BJ (cell line): ENCODE measurements around the gene LIMK1. TPM values are rescaled to one million over a fixed set of nuclear protein-coding genes. Genes with fewer than 3 reads are reported as not detected.
A peak's percentile ranks its signal among the peaks of the same experiment; 100 is the strongest.
"Not testable (repeated sequence)": the region's sequence is repeated elsewhere in the genome, so short reads cannot be mapped to it uniquely, and the experiment has no call there.

ENCODE experiments used
- CTCF ChIA-PET: fragments of 350-600 bp; formaldehyde crosslinking; extraction: SDS; loops from one replicate; lab custom pipeline; 2021; ENCODE audit warnings: antibody characterized with exemption, inconsistent platforms; lab: Yijun Ruan, JAX
- POLR2A ChIA-PET: fragments of 300-600 bp; sonication (Branson Sonifier 250); formaldehyde crosslinking; extraction: SDS; loops from one replicate; lab custom pipeline; 2021; ENCODE audit warnings: antibody characterized with exemption; lab: Charles Lee
- DNase-seq: peaks from one replicate; pipeline ENCODE4 v3.0.0-alpha.2; 2011; ENCODE audit warnings: low read depth
- H3K27me3 ChIP-seq: 2 replicates; pipeline ENCODE4 v1.6.0; 2011; ENCODE audit warnings: low read length; ENCODE audit not compliant: control insufficient read depth, insufficient read depth
- H3K36me3 ChIP-seq: 2 replicates; pipeline ENCODE4 v1.5.1; 2011; ENCODE audit warnings: low read length; ENCODE audit not compliant: control insufficient read depth, insufficient read depth
- H3K4me3 ChIP-seq: 2 replicates; pipeline ENCODE4 v1.5.1; 2011; ENCODE audit warnings: low read depth, mild to moderate bottlenecking, control low read depth, low read length
- polyA plus RNA-seq: library from polyadenylated mRNA; depleted of rRNA; stranded (reverse); fragments of >200 nt; gene quantifications from 2 replicates; pipeline ENCODE4 v1.2.3, GENCODE V29; 2011; rRNA removed
- TF ChIP-seq, protein P1 (sequence below): IDR thresholded peaks from 2 replicates; pipeline ENCODE4 v1.5.1; 2011; ENCODE audit warnings: low read depth, mild to moderate bottlenecking, control low read depth, inconsistent platforms, low read length, moderate library complexity; ENCODE audit not compliant: insufficient read depth

LIMK1 gene
- polyA plus RNA-seq, 1 experiment = 45.7 TPM

DNA sequence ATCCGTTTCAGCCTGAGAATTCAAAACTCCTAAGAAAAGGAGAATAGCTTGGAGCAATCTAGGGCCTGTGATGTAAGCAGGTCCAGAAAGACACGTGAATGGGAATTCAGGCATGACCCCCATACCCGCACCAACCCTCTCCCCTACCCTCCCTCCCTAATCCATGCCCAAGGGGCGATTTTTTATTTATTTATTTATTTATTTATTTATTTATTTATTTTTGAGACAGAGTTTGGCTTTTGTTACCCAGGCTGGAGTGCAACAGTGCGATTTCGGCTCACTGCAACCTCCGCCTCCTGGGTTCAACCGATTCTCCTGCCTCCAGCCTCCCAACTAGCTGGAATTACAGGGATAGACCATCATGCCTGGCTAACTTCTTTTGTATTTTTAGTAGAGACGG is 74.0 kb downstream of the LIMK1 start:
- Histone ChIP-seq H3K4me3 (no peak overlapping the region), H3K36me3 (no peaks in the 10 kb centered on the region), H3K27me3 (no peaks in the 10 kb centered on the region)
- ChIA-PET POLR2A (no interaction called here), CTCF (interaction anchor here (0.9 kb wide), 1 partner anchor 11 kb away, joined by 3 read pairs; no protein-coding TSS in a partner anchor)
- DNase-seq = no peak
- TF ChIP-seq, protein P1, sequence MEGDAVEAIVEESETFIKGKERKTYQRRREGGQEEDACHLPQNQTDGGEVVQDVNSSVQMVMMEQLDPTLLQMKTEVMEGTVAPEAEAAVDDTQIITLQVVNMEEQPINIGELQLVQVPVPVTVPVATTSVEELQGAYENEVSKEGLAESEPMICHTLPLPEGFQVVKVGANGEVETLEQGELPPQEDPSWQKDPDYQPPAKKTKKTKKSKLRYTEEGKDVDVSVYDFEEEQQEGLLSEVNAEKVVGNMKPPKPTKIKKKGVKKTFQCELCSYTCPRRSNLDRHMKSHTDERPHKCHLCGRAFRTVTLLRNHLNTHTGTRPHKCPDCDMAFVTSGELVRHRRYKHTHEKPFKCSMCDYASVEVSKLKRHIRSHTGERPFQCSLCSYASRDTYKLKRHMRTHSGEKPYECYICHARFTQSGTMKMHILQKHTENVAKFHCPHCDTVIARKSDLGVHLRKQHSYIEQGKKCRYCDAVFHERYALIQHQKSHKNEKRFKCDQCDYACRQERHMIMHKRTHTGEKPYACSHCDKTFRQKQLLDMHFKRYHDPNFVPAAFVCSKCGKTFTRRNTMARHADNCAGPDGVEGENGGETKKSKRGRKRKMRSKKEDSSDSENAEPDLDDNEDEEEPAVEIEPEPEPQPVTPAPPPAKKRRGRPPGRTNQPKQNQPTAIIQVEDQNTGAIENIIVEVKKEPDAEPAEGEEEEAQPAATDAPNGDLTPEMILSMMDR = no peak

DNA sequence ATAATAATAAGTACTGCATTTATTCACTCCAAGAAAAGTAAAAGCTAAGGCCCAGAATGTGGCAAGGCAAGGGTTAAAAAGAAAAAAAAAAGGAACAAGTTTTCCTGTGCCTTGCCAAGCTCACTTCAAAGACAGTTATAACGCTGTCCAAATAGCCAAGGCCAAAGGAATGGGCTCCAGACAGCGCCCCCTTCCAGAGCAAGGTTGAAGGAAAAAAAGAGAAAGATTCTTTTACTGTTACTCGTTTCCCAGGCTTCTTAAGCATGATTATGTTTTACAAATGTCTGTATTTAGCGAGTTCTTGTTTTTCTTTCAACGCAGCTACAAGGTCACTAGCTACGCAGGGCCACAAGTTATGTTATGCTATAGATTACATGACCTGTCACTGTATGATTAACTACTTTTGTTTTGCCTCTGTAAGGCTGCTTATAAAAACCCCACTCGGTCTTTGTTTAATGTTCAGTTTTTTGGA is 81.4 kb downstream of the LIMK1 start:
- TF ChIP-seq, protein P1 = peak; percentile 45
- POLR2A ChIA-PET = no interaction called here

DNA sequence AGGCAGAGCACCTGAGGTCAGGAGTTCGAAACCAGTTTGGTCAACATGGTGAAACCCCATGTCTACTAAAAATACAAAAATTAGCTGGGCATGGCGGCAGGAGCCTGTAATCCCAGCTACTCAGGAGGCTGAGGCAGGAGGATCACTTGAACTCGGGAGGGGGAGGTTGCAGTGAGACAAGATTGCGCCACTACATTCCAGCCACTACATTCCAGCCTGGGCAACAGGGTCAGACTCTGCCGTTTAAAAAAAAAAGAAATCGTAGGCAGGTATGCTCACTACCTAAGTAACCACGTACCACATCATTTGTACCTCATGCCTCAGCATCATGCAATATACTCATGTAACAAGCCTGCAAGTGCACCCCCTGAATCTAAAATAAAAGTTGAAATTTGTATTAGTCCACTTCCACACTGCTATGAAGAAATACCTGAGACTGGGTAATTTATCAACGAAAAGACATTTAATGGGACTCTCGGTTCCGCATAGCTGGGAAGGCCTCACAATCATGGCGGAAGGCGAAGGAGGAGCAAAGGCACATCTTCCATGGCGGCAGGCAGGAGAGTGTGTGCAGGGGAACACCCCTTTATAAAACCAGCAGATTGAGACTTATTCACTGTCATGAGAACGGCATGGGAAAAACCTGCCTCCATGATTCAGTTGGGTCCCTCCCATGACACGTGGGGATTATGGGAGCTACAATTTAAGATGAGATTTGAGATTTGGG is 82.4 kb downstream of the LIMK1 start:
- Histone ChIP-seq H3K27me3 (no peaks in the 10 kb centered on the region), H3K36me3 (no peaks in the 10 kb centered on the region), H3K4me3 (no peak overlapping the region)
- ChIA-PET POLR2A (interaction anchor here (0.5 kb wide), 1 partner anchor 9 kb away, joined by 4 read pairs; no protein-coding TSS in a partner anchor), CTCF (no interaction called here)
- no peak for DNase-seq
- TF ChIP-seq, protein P1 = no peak

More for the DNA sequence above, 81.4 kb downstream of the LIMK1 start:
- CTCF ChIA-PET = interaction anchor here (1.0 kb wide), 1 partner anchor 10 kb away, joined by 3 read pairs; no protein-coding TSS in a partner anchor
- no peak for DNase-seq
- no peak overlapping the region for H3K4me3 ChIP-seq
- H3K36me3 ChIP-seq = no peaks in the 10 kb centered on the region
- no peaks in the 10 kb centered on the region for H3K27me3 ChIP-seq

DNA sequence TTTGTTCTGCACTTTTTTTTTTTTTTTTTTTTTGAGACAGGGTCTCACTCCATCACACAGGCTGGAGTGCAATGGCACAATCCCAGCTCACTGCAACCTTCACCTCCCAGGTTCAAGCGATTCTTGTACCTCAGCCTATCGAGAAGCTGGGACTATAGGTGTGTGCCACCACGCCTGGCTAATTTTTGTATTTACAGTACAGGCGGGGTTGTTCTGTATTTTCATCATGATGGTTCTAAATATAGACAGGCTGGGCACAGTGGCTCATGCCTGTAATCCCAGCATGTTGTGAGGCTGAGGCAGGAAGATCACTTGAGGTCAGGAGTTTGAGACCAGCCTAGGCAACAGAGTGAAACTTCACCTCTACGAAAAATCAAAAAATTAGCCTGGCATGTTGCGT is 83.7 kb downstream of the LIMK1 start:
- H3K27me3 ChIP-seq, H3K36me3 ChIP-seq, CTCF ChIA-PET, DNase-seq, H3K4me3 ChIP-seq: not testable (repeated sequence)
- POLR2A ChIA-PET = interaction anchor here (0.6 kb wide), 1 partner anchor 13 kb away, joined by 4 read pairs; no protein-coding TSS in a partner anchor

Other genes with a start within 250 kb of the LIMK1 start
- 1.1 and 1.5 TPM in 2 replicates for gene METTL27, start 241.3 kb upstream of the LIMK1 start, polyA plus RNA-seq
- gene TMEM270, start 222.6 kb upstream of the LIMK1 start, polyA plus RNA-seq = not detected in 2 replicates
- 419 and 619 TPM in 2 replicates for gene ELN, start 55.6 kb upstream of the LIMK1 start, polyA plus RNA-seq
- gene EIF4H, start 90.6 kb downstream of the LIMK1 start, polyA plus RNA-seq = 385 and 393 TPM in 2 replicates
- gene LAT2, start 126.2 kb downstream of the LIMK1 start, polyA plus RNA-seq = 0.34 and 0.59 TPM in 2 replicates
- 19.4 and 22.1 TPM in 2 replicates for gene RFC2, start 170.6 kb downstream of the LIMK1 start, polyA plus RNA-seq
- gene CLIP2, start 205.6 kb downstream of the LIMK1 start, polyA plus RNA-seq = 4.0 and 5.6 TPM in 2 replicates